HG03280 (cell line): Measurements from ENCODE around the gene PECR.
"Not testable (repeated sequence)": the region's sequence is repeated elsewhere in the genome, so short reads cannot be mapped to it uniquely, and the experiment has no call there.

Source experiments
- ATAC-seq: cut with Tn5 transposase; IDR thresholded peaks from one replicate; pipeline ENCODE4 v1.9.1; 2021; ENCODE audit warnings: mild to moderate bottlenecking, moderate library complexity; ENCODE audit not compliant: unreplicated experiment

PECR gene

DNA sequence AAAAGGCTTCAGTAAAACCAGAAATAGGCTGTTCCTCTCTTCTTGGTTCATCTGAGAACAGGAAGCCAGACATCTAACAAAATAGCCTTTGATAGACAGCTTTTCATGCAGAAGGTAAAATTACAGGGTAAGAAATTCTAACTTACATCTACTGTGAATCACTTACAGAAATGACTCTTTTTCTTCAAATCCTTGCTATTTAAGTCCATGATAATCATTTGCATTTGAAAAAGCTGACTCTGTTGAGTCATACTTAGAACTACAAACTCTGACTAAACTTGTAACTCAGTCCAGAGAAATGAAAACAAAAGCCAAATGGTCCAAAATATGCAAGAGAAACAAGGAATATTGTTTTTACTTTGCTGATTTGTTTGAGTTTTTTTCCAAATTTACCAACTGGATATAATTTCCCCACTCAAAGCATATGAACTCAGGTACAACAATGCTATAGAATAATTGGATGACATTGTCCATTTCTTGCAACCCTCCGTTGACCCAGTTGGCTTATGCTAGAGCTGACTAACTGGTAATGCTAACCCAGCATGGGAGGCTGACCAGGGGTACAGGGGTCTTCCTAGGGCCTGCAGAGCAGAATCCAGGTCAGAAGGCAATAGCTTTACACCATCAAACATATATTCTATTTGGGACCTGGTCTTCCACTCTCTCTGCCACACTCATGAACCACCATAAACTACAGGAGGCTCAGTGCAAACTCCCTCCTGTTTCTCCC, 49.5 kb downstream of the PECR start:
- ATAC-seq = peak; percentile 70

DNA sequence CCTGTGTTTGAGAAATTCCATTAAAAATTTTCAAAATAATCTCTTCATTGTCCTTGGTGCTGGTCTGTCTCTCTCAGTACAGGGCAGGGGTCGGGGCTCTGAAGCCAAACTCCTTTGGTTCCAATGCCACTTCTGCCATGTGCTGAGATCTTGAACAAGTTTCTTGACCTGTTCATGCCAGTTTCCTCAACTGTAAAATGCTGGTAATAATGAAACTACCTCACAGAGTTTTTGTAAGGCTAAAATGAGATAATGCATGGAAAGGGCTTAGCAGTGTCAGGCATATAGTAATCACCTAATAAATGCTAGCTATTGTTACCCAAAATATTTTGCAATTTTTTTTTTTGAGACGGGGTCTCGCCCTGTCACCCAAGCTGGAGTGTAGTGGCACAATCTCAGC, 51.4 kb downstream of the PECR start:
- no peak for ATAC-seq

DNA sequence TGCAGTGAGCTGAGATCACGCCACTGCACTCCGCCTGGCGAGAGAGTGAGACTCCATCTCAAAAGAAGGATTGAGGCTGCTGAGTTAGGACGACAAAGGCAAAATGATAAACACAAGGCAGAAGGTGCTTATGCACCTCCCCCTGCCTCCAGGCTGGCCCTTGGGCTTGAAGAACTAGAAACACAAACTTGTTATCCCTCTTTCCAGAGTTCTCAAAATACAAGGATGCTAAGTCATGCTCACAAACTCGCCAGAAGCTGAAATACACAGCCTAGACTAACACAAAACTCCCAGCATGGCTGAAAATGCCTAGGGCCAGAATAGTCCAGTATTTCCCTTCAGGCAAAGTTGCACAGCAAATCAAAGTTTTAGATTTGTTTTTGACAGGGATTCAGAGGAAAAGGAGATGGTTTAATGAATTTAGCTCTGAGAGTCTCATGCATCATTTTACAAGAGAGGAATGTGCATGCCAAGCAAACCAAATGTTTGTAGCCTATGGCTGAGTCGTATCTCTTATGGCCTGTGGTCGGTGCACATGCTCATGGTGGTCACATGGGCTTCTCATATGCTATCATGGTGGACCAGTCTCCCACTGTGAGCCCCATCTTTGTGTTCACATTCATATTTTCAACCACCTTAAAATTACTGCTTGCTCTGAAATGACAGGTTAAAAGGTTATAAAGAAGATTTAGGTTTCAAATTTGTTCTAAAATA, 52.0 kb downstream of the PECR start:
- no peak for ATAC-seq

DNA sequence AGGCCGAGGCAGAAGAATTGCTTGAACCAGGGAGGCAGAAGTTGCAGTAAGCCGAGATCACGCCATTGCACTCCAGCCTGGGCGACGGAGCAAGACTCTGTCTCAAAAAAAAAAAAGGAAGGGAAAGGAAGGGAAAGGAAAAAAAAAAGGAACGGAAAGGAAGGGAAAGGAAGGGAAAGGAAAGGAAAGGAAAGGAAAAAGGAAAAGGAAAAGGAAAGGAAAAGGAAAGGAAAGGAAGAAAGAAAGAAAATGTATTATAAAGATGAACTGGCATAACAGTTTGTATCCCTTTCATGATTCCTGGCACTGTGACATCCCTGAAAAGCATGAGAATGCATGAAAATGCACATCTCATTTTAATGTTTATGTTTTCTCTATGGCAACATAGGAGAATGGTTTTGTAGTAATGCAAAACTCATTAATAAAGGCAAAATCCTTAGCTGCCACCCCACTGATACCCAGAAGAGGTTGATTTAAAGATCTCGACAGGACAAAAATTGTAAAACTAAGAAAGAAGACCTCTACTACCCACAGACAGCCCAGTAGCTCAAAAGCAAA, 56.8 kb downstream of the PECR start:
- no peak for ATAC-seq

DNA sequence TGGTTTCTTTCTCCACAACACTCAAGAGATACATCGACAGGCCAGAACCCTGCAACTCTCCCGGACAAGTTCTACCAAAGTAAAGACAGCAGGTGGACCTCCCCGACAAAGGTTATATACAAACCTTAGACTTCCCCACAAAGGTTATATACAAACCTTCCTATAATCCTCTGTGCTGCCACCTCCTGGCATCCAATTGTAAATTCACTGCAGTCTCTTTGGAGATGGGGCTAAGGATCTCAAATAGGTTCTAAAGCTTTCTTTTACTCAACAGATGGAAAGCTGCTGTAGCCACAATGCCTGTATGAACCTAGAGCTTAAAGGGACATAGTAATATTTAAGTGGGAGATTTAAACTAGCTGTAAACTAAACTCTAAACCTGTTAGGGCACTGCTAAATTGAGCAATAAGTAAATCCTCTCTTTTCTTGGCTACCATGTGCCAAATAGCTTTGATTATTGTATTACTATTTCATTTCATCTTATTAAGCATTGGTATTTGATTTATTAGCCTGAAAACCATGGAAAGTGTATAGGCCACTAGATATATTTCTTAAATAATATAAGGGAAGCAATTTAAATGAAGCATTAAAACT, 58.5 kb downstream of the PECR start:
- peak; percentile 81 for ATAC-seq

DNA sequence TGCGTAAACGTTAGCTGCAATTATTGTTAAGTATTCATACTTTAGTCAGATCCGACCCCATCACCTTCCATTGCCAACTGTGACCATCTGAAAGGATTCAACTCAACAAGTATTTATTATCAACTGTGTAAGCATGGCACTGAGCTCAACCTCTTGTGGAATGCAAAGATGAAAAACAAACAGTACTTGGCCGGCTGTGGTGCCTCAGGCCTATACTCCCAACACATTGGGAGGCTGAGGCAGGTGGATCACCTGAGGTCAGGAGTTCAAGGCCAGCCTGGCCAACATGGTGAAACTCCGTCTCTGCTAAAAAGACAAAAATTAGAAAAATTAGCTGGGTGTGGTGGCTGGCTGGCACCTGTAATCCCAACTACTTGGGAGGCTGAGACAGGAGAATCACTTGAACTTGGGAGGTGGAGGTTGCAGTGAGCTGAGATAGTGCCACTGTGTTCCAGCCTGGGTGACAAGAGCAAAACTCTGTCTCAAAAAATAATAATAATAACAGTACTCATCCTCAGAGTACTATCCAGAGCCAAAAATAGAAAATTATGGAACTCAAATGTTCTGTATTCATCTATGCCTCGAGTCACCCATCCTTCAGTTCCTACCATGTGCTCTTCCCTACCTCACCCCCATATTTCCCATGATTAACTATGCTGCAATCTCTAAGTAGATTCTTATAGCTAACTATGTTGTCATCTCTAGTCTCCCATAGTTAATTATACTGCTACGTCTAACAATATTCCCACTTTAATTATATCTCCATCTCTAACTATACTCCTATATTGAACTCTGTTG, 59.6 kb downstream of the PECR start:
- ATAC-seq = no peak

DNA sequence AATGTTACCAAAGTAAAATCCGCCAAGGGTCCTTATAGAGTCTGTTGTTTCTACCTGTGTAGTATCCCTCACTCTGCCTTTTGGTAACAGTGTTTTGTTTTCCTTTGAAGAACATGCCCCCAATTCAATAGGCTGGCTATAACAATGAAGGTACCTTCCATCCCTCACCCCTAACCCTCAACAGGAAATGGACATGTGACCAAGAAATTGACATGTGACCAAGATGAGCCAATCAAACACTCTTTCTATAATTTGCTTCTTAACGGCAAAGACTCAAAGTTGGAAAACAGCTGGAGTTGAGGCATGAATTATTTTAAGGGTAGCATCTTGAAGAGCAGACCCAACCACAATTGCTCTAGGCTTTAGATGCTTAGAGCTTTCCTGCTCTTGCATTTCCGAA, 62.9 kb downstream of the PECR start:
- ATAC-seq = no peak

DNA sequence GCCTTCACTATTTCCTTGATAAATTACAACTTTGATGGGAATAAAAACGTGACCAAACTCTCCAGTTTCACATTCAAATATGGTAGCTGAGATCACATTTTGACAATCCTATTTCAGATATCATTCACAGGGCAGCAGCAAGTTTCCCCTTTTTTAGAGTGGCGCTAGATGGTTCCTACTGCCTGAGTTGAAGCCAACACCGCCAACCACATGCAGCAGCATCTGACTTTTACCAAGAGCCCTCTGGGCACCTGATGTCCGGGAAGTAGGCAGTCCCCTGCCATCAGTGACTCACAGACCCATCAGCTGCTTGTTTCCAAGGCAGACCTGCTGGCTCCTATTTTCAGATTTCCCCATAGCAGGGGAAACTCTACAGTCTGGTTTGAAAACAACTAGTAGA, 64.2 kb downstream of the PECR start:
- no peak for ATAC-seq

DNA sequence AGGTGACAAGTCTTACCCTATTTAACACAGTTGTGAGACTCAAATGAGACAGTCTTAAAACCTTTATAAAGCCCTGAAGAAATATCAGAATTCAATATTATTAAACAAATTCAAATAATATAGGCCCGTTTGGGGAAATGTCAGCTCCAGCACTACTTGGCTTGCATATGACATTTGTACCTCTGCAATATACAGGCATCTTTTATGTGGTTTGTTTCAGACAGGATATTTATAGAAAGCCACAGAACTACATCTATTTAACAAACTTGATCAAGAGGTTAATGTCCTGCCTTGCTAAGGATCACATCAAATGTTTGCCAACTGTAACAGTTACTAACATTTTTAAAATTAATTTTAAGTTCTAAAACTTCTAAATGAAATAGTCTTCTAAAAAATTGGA, 65.0 kb downstream of the PECR start:
- ATAC-seq = no peak

DNA sequence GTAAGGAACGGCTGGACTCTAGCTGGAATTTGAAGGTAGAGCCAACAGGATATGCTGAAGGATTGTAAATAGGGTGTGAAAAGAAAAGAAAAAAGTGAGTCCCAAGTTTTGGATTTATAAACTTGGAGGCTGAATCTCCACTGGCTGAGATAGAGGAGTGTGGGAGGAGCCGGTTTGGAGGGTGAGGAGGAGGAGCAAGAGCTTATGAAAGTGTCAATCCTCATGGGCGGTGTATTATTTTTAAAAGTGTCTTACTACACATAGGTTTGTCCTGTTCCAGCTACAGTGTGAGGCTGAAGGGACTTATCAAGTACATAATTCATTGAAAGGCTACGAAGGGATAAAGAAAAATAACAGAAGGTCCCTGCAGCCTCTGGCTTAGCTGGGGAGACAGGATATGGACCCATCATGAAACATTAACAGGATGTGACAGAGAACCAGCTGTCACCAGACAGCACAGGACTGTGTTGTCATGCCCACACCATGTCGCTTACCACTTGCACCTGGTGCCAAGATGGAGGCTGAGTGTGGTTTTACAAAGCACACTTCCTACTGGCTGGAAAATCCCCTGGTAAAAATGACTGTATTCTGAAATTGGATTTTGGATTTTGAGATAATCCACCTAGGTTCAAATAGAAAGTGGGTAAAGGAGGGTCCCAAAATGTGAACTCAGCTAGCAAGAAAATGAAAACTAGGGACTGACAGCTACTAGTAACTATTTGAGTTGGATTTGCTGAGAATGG, 65.7 kb downstream of the PECR start:
- ATAC-seq = peak; percentile 82

DNA sequence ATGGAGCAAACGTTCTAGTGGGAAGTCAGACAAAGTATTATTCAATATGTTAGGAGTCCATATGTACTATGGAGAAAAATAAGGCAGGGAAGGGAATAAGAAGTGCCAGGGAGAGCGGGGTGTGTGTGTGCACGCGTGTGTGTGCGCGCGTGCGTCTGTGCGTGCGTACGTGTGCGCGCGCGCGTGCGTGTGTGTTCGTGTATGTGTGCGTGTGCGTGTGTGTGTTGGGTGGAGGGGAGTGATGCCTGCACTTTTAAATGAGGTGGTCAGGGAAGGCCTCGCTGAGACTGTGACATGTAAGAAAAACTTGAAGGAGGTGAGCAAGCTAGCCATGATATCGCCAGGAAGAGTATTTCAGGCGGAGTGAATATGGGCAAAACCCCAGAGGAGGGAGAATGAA, 66.6 kb downstream of the PECR start:
- no peak for ATAC-seq

DNA sequence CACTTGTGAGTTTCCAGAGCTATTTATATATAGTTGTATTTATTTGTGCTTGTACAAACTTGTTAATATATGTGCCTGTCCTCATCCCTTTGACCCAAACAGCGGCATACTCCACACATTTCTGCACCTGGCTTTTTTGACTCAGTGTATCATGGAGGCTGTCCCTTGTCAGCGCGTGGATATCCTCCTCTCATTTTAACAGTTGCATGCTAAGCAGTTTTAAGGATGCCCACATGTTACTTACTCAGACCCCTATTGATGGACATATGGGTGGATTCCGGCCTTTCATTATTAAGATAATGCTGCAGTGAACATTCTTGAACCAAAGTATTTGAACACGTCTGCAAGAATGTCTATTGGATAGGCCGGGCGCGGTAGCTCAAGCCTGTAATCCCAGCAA, 67.6 kb downstream of the PECR start:
- no peak for ATAC-seq

DNA sequence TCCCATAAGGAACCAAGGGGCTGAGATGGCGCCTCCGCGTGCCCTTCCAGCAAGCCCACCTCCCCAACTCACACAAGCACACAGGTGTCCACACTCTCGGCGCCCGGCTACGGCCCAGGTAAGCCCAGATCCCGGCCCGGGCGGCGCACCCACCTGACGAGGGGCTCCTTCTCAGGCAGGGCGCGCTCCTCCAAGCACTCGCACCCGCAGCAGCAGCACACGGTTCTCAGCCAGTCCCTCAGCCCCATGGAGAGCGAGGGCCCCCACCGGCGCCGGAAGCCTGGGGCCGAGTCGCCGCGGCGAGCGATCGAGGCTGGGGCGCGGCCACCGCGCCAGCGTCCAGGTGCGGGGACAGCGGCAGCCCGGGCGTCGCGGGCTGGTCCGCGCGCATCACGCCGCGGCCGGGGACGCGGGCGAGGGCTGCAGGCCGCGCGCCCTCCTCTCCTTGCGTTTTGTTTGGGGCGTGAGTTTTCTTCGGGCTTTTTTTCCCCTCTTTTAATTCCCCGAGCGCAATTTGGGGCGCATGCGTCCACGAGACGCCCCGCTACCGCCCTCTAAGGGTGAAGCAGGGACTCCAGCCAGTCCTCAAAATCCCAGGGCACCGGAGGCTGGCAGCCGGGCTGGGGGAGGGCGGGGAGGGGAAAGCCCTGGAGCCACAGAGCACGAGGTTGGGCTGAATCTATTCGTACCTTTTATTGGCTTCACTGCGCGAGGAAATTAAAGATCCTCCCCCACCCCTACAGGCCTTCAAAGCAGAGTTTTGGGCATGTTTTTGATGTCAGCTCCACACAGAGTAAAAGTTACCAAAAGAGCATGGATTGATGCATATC, 68.3 kb downstream of the PECR start, which contains the start of gene MREG:
Gene MREG (minus strand): TSS at position 472 of the 830 bp plus-strand sequence. CDS start 224 bp downstream, at position 248.
- peak; percentile 49 for ATAC-seq

DNA sequence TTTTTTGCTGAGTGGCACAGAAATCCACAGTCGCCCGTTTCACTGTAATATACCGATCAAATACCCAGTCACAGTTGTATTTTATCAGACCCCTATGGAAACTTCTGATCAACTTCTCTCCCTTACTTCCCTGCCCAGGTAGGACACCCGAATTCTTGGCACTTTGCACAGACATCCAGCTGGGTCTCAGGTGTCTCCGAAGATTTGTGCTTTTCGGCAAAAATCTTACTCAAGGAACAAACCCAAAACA, 68.9 kb downstream of the PECR start:
- ATAC-seq = no peak

DNA sequence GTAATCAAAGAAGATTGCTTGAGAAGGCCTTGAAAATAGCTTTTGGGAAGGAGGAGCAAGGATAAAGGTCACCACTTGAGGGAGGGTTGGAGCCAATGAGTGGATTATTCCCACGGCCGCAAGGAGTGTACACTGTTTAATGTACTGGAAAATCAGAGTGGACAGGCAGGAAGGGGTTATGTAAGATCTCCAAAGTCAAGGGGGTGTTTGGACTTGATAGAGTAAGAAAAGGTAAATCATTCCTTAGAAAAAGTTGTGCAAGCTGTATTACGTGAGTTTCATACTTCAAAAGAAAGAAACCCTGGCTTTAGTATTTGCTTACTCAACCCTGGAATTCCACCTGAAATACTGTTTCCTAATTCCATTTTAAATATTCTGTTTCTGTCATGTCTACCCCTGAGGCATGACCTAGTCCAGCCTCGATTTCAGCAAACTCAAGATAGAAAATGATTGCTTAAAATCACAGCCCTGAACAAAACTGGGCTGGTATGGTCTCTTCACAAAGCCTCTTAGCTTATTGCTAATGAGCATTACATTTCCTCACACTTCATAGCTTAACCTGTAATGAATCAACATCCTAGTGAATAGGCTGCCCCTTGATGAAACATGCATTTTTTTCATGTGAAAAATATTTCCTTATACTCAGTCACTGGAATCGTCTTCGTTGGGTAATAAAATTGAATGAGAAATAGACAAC, 69.3 kb downstream of the PECR start:
- ATAC-seq = no peak

DNA sequence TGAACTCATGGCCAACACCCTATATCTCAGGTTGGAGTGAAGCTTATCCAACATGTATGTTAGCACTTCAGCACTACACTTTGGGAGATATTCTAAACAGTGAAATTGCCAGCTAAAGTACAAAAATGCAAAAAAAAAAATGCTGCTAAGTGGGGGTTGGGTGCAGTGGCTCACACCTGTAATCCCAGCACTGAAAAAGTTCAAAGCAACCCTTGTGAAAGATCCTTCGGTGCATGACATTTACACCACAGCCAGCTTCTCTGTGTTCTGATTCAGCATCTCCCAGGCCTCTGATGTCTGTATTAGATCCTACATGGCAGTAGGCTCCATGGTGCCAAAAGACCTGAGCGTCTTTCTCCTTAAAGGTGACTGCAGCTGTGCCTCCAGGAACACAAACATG, 72.4 kb downstream of the PECR start:
- not testable (repeated sequence) for ATAC-seq

DNA sequence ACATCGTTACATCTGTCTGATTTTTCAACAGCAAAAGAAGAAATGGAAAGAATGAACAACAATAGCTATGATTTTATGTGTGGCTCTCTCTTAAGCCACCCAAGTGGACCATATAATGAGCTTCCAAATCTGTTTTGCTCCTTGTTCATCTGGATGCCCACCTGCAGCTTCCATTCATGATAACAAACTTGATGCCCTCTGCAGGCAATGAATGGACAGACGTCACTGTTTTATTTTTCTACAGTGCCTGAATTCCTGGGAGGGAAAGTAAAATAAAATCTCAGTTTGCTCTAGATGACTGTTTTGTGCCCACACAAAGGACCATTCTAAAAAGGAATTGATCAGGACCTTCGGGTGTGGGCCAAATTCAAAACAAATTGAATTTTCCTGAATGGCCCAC, 73.2 kb downstream of the PECR start:
- no peak for ATAC-seq

DNA sequence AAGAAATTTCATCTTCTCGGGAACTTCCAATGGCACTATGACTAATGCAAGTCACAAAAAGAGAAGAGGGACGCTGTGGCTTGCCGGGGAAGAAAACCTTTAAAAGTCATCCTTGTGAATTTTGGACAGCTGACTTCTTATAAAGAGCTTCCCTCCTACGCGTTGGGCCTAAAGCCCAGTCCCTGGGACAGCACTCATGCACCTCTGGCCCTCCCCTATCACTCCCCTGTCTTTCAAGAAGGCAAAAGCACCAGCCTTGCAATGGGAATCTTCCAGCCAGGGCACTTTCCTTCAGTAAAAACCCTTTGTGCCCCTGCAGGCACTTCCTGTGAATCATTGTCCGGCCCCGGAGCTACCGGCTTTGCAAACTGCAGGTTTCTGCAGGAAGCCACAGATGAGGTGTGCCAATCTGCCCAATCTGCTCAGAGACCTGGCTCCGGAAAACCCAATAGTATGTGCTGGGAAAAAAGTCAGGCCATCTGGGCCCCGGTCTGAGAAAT, 75.4 kb downstream of the PECR start:
- peak; percentile 40 for ATAC-seq

DNA sequence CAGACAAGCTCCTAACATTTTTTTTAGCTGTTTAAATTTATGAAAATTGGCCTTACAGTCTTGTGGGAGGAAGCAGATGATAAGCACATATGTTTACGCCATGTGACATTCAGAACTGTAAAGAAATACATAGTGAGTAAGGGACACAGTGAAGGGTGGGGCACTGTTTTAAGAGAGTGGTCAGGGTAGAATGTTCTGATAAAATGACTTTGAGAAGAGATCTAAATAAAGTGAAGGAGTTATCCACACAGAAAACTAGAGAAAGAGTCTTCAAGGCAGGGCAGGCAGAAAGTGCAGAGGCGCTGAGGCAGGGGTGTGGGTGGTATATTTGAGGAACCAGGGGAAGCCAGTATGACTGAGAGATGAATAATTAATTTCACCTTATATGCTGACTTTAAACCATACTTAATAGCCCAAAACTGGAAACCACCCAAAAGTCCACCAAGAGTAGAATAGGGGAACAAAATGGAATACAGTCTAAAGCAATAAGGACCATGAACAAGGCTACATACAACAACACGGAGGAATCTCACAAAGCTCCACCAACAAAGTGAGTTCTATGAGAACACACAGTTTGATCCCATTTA, 76.8 kb downstream of the PECR start:
- no peak for ATAC-seq
